GM18861 (cell line): ENCODE results near the gene DZIP3.

Source experiments
- ATAC-seq: cut with Tn5 transposase; IDR thresholded peaks from one replicate; pipeline ENCODE4 v1.9.1; 2021; ENCODE audit not compliant: unreplicated experiment

Gene DZIP3, protein sequence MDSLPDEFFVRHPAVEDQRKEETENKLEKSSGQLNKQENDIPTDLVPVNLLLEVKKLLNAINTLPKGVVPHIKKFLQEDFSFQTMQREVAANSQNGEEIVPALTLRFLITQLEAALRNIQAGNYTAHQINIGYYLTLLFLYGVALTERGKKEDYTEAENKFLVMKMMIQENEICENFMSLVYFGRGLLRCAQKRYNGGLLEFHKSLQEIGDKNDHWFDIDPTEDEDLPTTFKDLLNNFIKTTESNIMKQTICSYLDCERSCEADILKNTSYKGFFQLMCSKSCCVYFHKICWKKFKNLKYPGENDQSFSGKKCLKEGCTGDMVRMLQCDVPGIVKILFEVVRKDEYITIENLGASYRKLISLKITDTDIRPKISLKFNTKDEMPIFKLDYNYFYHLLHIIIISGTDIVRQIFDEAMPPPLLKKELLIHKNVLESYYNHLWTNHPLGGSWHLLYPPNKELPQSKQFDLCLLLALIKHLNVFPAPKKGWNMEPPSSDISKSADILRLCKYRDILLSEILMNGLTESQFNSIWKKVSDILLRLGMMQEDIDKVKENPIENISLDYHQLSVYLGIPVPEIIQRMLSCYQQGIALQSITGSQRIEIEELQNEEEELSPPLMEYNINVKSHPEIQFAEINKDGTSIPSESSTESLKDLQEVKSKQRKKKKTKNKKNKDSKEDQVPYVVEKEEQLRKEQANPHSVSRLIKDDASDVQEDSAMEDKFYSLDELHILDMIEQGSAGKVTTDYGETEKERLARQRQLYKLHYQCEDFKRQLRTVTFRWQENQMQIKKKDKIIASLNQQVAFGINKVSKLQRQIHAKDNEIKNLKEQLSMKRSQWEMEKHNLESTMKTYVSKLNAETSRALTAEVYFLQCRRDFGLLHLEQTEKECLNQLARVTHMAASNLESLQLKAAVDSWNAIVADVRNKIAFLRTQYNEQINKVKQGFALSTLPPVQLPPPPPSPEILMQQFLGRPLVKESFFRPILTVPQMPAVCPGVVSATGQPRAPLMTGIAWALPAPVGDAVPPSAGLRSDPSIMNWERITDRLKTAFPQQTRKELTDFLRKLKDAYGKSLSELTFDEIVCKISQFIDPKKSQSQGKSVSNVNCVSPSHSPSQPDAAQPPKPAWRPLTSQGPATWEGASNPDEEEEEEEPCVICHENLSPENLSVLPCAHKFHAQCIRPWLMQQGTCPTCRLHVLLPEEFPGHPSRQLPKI

DNA sequence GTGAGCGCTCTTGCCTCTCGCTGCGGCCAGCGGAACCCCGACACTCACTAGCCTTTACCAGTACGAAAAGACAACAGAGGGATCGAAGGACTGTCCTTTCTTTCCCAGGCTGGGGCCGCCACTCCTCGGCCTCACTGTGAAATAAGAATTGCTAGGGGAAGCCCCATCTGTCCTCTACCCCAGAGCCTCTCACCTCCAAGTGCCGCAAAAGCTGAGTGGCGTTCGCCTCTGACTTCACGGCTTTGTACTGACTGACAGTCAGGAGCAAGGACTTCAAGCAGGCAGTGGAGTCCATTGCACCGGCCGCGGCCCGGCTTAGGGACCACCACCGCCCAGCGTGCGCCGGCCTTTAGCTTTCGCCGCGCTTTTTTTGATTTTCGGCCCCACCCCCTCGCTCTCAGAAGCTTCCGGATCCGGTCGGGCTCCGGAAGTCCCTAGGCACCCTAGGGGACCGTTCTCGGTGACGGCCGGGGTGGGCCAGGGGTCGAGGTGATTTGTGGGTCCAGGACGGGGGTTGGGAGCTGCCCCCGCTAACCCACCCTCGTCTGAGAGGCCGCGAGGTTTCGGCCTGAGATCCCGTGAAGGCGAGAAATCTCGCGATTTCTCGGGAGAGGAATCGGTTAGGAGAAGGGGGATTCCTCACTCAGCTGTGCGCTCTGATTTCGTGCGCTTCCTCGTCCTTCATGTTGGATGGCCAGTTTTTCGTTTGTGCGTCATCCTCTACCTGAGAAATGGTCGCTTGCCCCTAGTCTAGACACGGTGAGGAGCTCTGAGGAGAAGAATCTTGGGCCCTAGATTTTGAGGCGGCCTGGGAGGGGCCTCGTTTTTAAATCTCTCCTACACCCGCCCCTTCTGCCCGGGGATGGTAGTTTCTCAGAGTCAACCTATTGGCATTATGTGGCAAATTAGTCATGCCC is at the start of gene DZIP3, which contains the start of gene CIP2A:
TSS of gene DZIP3 (plus strand) at position 642 of the 917 bp plus-strand sequence. CDS start 15,685 bp downstream, outside the sequence.
TSS of gene CIP2A (minus strand) at position 358 of the 917 bp plus-strand sequence. CDS start at position 295, 63 bp downstream.
- ATAC-seq: peak; percentile 83

- ATAC-seq: no peak
Observed at GRCh38 chr3:108546247-108546646, 43.3 kb upstream of the DZIP3 start.

DNA sequence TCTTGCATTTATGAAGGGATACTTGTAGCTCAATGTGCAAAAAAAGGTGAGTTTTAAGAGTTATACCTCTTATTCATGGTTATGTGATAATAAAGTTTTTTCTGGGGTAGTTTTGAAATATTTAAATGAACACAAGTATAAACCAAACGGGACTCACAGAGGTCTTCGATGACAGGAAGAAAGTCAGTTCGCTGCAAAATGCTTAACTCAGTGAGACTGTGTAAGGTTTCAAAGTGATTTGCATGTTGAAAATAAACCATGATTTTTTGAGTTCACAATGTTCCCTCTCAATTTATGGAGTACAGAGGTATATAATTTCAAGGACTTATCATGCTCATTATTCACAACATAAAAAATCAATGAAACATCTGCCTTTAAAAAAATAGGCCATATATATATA is 42.8 kb upstream of the DZIP3 start:
- no peak for ATAC-seq

DNA sequence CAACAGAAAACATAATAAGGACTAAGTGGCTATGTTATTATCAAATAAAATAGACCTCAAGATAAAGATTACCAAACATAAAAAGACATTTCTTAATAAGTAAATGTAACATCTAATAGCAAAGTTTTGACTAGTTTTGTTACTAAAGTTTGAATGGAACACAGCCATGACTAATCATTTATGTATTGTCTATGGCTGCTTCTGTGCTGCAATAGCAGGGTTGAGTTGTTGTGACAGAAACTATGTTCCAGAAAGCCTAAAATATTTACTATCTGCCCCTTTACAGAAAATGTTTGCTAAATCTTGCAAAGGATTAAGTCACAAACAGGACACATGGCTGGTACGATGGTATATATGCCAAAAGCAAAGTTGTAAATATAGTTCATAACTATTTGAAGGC is 41.2 kb upstream of the DZIP3 start:
- ATAC-seq: no peak

DNA sequence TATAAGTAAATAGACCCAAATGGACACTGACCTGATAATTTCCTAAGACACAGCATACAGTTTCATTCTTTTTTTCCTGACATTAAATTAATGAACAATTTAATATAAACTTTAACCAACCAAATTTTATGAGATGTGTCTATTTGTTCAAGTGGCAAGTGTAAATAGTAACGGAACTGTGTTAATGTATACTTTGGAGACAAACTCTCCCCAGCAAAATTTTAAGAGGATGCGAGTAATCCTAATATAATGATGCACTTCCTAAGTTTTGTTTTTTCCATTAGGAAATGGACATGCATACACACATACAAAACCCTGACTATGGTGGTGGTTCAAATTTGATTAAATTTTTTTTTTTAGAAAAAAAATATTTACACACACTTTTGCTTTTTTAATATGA is 40.6 kb upstream of the DZIP3 start:
- no peak for ATAC-seq

- no peak for ATAC-seq
Observed at GRCh38 chr3:108552267-108553159, 37.0 kb upstream of the DZIP3 start.

DNA sequence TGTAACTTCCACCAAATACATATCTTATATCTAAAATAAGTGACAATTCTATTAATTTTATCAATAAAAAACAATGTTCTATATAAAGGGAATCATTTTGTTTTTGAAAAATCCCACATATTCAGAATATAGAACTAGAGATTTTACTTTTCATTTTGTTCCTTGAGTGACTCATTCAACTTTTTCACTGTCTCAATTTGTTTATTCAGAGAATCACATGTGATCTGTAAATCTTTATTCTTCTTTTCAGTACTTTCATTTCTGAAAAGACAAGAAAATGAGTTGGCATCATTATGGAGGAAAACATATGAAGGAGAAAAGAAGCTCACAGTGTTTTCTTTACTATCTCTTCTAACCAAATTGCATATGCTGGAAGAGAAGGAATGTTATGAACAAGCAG is 35.3 kb upstream of the DZIP3 start:
- no peak for ATAC-seq

DNA sequence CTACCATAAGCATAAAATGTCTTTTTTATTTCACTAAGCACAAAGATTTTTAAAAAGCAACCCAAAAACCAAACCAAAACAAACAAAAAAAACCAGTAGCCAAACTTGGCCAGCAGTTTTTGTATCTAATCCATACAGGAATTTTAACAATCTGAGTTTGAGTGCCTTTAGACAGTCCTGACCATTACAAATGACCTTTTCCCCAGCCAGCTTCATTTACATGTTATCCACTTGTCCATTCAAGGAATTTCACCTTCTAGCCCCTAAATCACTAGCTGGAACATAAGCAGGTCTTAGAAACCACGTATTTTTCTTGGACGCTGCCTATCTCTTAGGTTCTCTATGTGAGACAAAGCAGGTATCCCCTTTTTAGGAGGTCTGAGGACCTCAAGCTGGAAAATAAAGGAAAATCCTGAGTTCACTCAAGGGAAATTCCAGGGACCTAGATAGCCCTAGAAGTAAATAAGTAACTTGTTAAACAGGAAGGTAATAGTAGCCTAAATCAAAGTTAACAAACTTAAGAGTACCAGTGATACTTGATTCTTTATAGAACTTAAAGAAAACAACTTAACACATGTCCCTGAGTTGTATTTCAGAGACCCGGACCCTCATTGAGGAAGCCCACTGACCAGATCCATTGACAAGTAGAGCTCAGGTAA is 34.5 kb upstream of the DZIP3 start:
- no peak for ATAC-seq

GRCh38 chr3:108555966-108556581 is 33.4 kb upstream of the DZIP3 start:
- ATAC-seq: no peak

DNA sequence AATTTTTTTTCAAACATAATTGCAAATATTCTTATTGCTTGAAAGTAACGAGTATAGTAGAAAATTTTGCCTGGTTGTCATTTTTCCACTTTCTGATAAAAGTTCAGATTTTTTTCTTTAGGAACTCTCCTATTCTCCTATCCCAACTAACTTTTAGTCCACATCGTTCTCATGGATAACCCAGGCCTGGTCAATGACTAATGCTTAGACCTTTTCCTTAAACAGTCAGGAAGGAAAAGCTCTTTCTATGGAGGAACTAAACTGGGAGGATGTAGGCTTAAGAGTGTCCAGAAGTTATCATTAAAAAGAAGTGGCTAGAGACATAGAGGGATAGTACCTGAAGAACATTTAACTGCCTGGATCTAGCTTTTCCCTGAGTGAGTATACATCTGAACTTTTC is 27.0 kb upstream of the DZIP3 start:
- ATAC-seq: no peak

DNA sequence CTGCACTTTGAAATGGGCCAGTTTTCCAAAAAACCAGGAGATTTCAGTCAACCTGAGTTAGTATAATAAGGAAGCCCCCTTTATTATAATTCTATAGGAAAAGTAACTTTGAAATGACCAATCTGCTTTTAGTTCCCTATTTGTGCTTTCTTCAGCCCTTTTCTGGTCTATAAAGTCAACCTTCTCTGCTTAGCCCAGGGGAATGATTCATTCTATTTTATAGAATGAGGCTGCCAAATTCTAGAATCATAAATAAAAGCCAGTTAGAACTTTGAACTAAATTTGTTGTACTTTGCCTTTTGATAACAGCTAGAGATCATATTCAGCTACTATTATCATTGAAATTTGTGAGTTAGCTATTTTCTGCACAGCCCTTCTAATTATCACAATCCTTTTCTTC is 25.0 kb upstream of the DZIP3 start:
- ATAC-seq: no peak

GRCh38 chr3:108565506-108565905 is 24.0 kb upstream of the DZIP3 start:
- no peak for ATAC-seq

GRCh38 chr3:108566599-108566998 is 22.9 kb upstream of the DZIP3 start:
- ATAC-seq: no peak

DNA sequence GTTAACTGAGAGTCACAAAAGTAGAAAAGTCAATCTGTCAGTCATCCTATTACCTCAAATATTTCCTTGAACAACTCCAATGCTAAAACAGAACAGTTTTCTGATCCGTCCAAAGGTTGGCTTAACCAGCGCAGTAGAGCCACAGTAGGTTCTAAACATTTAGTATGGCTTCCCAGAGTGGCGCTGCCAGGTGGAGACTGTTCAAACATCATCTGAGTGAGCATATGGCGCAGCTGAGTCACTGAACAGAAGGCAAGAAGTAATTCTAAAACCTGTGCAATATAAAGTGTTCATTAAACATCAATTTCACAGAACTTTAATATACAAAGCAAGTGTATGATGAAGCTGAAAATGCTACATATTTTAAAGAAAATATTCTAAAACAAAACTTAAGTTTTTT is 20.2 kb upstream of the DZIP3 start:
- ATAC-seq: no peak

DNA sequence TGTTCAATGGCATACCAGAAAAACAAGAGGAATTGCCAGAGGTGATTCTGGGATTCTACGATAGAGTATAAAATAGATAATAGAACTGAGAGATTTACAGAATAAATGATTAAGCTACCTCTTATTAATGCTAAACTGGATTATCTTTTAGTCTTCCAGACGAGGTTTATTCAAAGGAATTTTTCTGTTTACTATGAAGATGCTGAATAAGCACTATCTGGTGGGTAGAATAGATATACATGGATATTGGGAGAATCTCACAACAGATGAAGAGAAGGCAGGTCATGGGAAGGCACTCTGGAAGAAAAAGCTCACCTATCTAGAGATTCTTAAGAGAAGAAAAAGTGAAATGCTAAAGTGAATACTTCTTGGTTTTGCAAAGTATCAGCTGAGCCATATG is 11.5 kb upstream of the DZIP3 start:
- no peak for ATAC-seq

DNA sequence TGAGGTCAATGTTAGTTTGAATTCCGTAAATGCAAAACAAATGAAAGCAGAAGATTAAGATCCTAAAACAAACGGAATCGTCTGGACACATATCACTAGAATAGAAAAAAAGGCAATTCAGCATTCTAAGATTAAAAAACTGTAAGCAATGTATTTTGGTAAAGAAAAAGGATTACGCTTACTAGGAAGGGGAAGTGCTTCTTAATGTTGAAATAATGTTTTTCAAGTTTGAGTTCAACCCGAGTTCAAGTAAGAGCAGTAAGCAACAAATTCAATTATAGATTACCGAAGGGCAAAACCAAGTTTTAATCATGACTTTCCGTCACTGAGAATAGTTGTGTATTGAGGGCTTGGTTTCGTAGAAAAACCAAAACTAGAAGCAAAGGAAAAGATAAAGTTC is 921 bp upstream of the DZIP3 start:
- no peak for ATAC-seq

DNA sequence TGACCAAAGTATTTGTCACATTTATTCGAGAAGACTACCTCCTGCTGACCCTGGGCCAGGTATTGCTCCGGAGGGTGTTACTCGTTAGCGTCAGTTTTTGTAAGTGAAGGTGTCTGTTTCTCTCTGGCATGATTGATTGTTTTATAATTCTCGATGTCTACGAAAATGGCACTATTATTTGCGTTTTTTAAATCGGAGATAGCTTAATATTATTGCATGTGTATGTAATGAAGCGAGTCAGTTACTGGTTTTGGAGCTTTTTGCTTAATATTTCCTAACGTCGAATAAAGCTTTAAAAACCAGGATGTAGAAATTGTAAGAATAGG is 439 bp downstream of the DZIP3 start:
- no peak for ATAC-seq

DNA sequence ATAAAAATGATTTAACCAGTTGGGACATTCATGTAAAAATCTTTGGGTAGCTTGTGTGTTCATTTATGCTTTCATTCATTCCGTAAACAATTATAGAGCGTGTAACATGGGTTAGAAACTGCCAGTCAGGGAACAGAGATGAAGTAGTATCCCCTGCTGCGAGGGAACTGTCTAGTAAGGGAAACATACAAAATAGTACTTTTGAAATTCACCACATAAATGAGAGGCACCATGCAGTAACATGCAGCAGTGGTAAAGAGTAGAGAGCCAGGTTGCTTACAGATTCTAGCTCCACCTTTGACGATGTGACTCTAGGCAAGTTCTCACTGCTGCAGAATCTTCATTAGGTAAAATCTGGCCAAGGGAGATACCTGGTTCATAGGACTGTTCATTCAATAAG is 938 bp downstream of the DZIP3 start:
- no peak for ATAC-seq
